NCI-H2196 treated with DMSO at 0.1 percent for 48 hours (cell line): ENCODE measurements around the gene ZNF107.

Experiments used
- DNase-seq: peaks from one replicate; lab custom pipeline; 2025; ENCODE audit not compliant: unreplicated experiment; lab: John Stamatoyannopoulos, UW

Gene ZNF107

GRCh38 chr7:64665980-64666662 lies at the start of gene ZNF107:
TSS of gene ZNF107 (plus strand) at chr7:64666133. CDS start at chr7:64666283, 150 bp downstream.
- peak; percentile 82 for DNase-seq

- DNase-seq, result no peak
Observed at GRCh38 chr7:64618785-64619456, 47.0 kb upstream of the ZNF107 start.

- no peak for DNase-seq
Observed at GRCh38 chr7:64619705-64620104, 46.2 kb upstream of the ZNF107 start.

GRCh38 chr7:64621656-64622055 lies 44.3 kb upstream of the ZNF107 start:
- no peak for DNase-seq

- no peak for DNase-seq
Observed at GRCh38 chr7:64625114-64626082, 40.5 kb upstream of the ZNF107 start.

GRCh38 chr7:64626083-64626469 lies 39.9 kb upstream of the ZNF107 start:
- DNase-seq, result no peak

GRCh38 chr7:64626557-64626956 lies 39.4 kb upstream of the ZNF107 start:
- no peak for DNase-seq

GRCh38 chr7:64628192-64628591 lies 37.7 kb upstream of the ZNF107 start:
- DNase-seq, result no peak

- DNase-seq, result no peak
Observed at GRCh38 chr7:64628721-64629120, 37.2 kb upstream of the ZNF107 start.

GRCh38 chr7:64630496-64630895 lies 35.4 kb upstream of the ZNF107 start:
- DNase-seq, result peak; percentile 5

- no peak for DNase-seq
Observed at GRCh38 chr7:64632029-64632428, 33.9 kb upstream of the ZNF107 start.

- DNase-seq, result no peak
Observed at GRCh38 chr7:64633401-64633800, 32.5 kb upstream of the ZNF107 start.

- no peak for DNase-seq
Observed at GRCh38 chr7:64634406-64635062, 31.4 kb upstream of the ZNF107 start.

- no peak for DNase-seq
Observed at GRCh38 chr7:64636386-64636785, 29.5 kb upstream of the ZNF107 start.

- DNase-seq, result no peak
Observed at GRCh38 chr7:64637521-64638445, 28.1 kb upstream of the ZNF107 start.

- DNase-seq, result no peak
Observed at GRCh38 chr7:64638822-64639221, 27.1 kb upstream of the ZNF107 start.

- DNase-seq, result no peak
Observed at GRCh38 chr7:64639267-64640001, 26.5 kb upstream of the ZNF107 start.

- no peak for DNase-seq
Observed at GRCh38 chr7:64640504-64640903, 25.4 kb upstream of the ZNF107 start.

GRCh38 chr7:64642046-64642445 lies 23.9 kb upstream of the ZNF107 start:
- DNase-seq, result no peak
